GM18870 (cell line): ENCODE measurements around the gene GLI3.

Experiments
- ATAC-seq: cut with Tn5 transposase; IDR thresholded peaks from one replicate; pipeline ENCODE4 v1.9.1; 2021; ENCODE audit warnings: moderate library complexity; ENCODE audit not compliant: unreplicated experiment

The GLI3 gene

GRCh38 chr7:42085531-42085930 lies 151.5 kb downstream of the GLI3 start:
- ATAC-seq: no peak

GRCh38 chr7:42084263-42084662 lies 152.7 kb downstream of the GLI3 start:
- no peak for ATAC-seq

- ATAC-seq: no peak
Measured at GRCh38 chr7:42083284-42083683, 153.7 kb downstream of the GLI3 start.

- no peak for ATAC-seq
Measured at GRCh38 chr7:42082144-42082543, 154.9 kb downstream of the GLI3 start.

- no peak for ATAC-seq
Measured at GRCh38 chr7:42081671-42082070, 155.3 kb downstream of the GLI3 start.

GRCh38 chr7:42080841-42081586 lies 156.0 kb downstream of the GLI3 start:
- ATAC-seq: no peak

- no peak for ATAC-seq
Measured at GRCh38 chr7:42077271-42078135, 159.5 kb downstream of the GLI3 start.

- no peak for ATAC-seq
Measured at GRCh38 chr7:42076870-42077269, 160.1 kb downstream of the GLI3 start.

GRCh38 chr7:42075418-42075817 lies 161.6 kb downstream of the GLI3 start:
- ATAC-seq: no peak

- ATAC-seq: no peak
Measured at GRCh38 chr7:42074076-42074475, 162.9 kb downstream of the GLI3 start.

- ATAC-seq: no peak
Measured at GRCh38 chr7:42071372-42072261, 165.4 kb downstream of the GLI3 start.

- no peak for ATAC-seq
Measured at GRCh38 chr7:42070068-42070467, 166.9 kb downstream of the GLI3 start.

- ATAC-seq: no peak
Measured at GRCh38 chr7:42069590-42069989, 167.4 kb downstream of the GLI3 start.

- no peak for ATAC-seq
Measured at GRCh38 chr7:42068554-42069280, 168.3 kb downstream of the GLI3 start.

GRCh38 chr7:42065942-42066341 lies 171.1 kb downstream of the GLI3 start:
- ATAC-seq: no peak

- ATAC-seq: no peak
Measured at GRCh38 chr7:42065015-42065414, 172.0 kb downstream of the GLI3 start.

- no peak for ATAC-seq
Measured at GRCh38 chr7:42064534-42064933, 172.5 kb downstream of the GLI3 start.

- ATAC-seq: no peak
Measured at GRCh38 chr7:42059275-42059674, 177.7 kb downstream of the GLI3 start.

GRCh38 chr7:42057331-42057730 lies 179.7 kb downstream of the GLI3 start:
- ATAC-seq: no peak

GRCh38 chr7:42055171-42055570 lies 181.8 kb downstream of the GLI3 start:
- ATAC-seq: no peak

- ATAC-seq: no peak
Measured at GRCh38 chr7:42053834-42054233, 183.2 kb downstream of the GLI3 start.
